AG20443 (cell line): ENCODE data around the gene ZNF408.
"Not testable (repeated sequence)": the region's sequence is repeated elsewhere in the genome, so short reads cannot be mapped to it uniquely, and the experiment has no call there.

Experiments used
- DNase-seq: peaks from one replicate; pipeline ENCODE4 v3.0.0; 2012; ENCODE audit warnings: low spot score, mixed read lengths

ZNF408 gene

GRCh38 chr11:46700241-46701077 lies at the start of gene ZNF408, which contains the start of gene ARHGAP1:
Gene ZNF408, plus strand, starts transcription at chr11:46701031. Its CDS starts 17 bp downstream, at chr11:46701048.
Gene ARHGAP1, minus strand, starts transcription at chr11:46700619. Its CDS starts 4,512 bp downstream, at chr11:46696107.
- DNase-seq: peak; percentile 97

- DNase-seq: no peak
Observed at GRCh38 chr11:46655631-46656030, 45.2 kb upstream of the ZNF408 start.

GRCh38 chr11:46657186-46657585 lies 43.6 kb upstream of the ZNF408 start:
- no peak for DNase-seq

- DNase-seq: peak; percentile 36
Observed at GRCh38 chr11:46658259-46658658, 42.6 kb upstream of the ZNF408 start.

- peak; percentile 71 for DNase-seq
Observed at GRCh38 chr11:46659908-46660307, 40.9 kb upstream of the ZNF408 start.

- DNase-seq: no peak
Observed at GRCh38 chr11:46661836-46662235, 39.0 kb upstream of the ZNF408 start.

- no peak for DNase-seq
Observed at GRCh38 chr11:46662366-46662765, 38.5 kb upstream of the ZNF408 start.

- DNase-seq: no peak
Observed at GRCh38 chr11:46663277-46663940, 37.4 kb upstream of the ZNF408 start.

GRCh38 chr11:46664612-46665011 lies 36.2 kb upstream of the ZNF408 start:
- DNase-seq: no peak

- no peak for DNase-seq
Observed at GRCh38 chr11:46665356-46665755, 35.5 kb upstream of the ZNF408 start.

GRCh38 chr11:46666516-46666915 lies 34.3 kb upstream of the ZNF408 start:
- DNase-seq: no peak

- DNase-seq: no peak
Observed at GRCh38 chr11:46667043-46667481, 33.8 kb upstream of the ZNF408 start.

- DNase-seq: no peak
Observed at GRCh38 chr11:46668480-46669085, 32.2 kb upstream of the ZNF408 start.

GRCh38 chr11:46669711-46670139 lies 31.1 kb upstream of the ZNF408 start:
- peak; percentile 9 for DNase-seq

GRCh38 chr11:46670521-46670920 lies 30.3 kb upstream of the ZNF408 start:
- DNase-seq: not testable (repeated sequence)

- DNase-seq: no peak
Observed at GRCh38 chr11:46671958-46672315, 28.9 kb upstream of the ZNF408 start.

- no peak for DNase-seq
Observed at GRCh38 chr11:46672381-46672839, 28.4 kb upstream of the ZNF408 start.

- no peak for DNase-seq
Observed at GRCh38 chr11:46673713-46674462, 26.9 kb upstream of the ZNF408 start.

GRCh38 chr11:46674463-46675287 lies 26.2 kb upstream of the ZNF408 start:
- peak; percentile 22 for DNase-seq

- peak; percentile 90 for DNase-seq
Observed at GRCh38 chr11:46675288-46675851, 25.5 kb upstream of the ZNF408 start.

GRCh38 chr11:46675949-46676348 lies 24.9 kb upstream of the ZNF408 start:
- DNase-seq: no peak
